ENCODE measurements around the gene DAPP1. TPM values are rescaled to one million over a fixed set of nuclear protein-coding genes. Genes with fewer than 3 reads are reported as not detected.
"Not testable (repeated sequence)": the region's sequence is repeated elsewhere in the genome, so short reads cannot be mapped to it uniquely, and the experiment has no call there.

The DAPP1 gene
- total RNA-seq, 1 experiment from 2014 or later = 7.9 TPM

GRCh38 chr4:99827857-99828256 lies 11.2 kb downstream of the DAPP1 start:
- no peaks in the 10 kb centered on the region for H4K20me1 ChIP-seq (ENCODE audit: insufficient read depth)
- CTCF ChIA-PET = no interaction called here
- H3K9me3 ChIP-seq (ENCODE audit: insufficient read depth, low read depth) = no peaks in the 10 kb centered on the region
- peaks cover 14% of the 10 kb centered on the region; the same call in 1 of the 2 replicates for H3K79me2 ChIP-seq (ENCODE audit: low read depth)
- no TSS peak for BruUV-seq (replicated peaks)
- no peak for DNase-seq
- POLR2A ChIA-PET (ENCODE audit: unreplicated experiment) = interaction anchor here (0.9 kb wide), 1 partner anchor 11 kb away, joined by 7 read pairs; the partner anchor contains the start of gene DAPP1
- H3K27me3 ChIP-seq (ENCODE audit: insufficient read depth, low read depth) = no peaks in the 10 kb centered on the region
- H3K36me3 ChIP-seq (ENCODE audit: low read depth) = no peaks in the 10 kb centered on the region
- 0 out of 2 replicates have a peak overlapping the region, but pooled peaks have one; percentile 4 for H3K4me2 ChIP-seq
- H3K27ac ChIP-seq = peak overlapping the region; percentile 33
- H3K4me1 ChIP-seq (replicated peaks; ENCODE audit: insufficient read depth) = peaks cover 24% of the 10 kb centered on the region
- H2AFZ ChIP-seq = no peak overlapping the region
- TF ChIP-seq EZH2 (IDR thresholded peaks at IDR 0.05; ENCODE audit: low read depth) (no peak), CTCF (conservative IDR thresholded peaks at IDR 0.05) (no peak)
- no peaks in the 10 kb centered on the region for H3K9me2 ChIP-seq (ENCODE audit: insufficient read depth)
- no peak overlapping the region for H3K4me3 ChIP-seq
- intact Hi-C loops (cut with micrococcal nuclease; ENCODE audit: unreplicated experiment) = no loop called here
- H3F3A ChIP-seq (ENCODE audit: insufficient read depth, low read depth) = no peaks in the 10 kb centered on the region

- Histone ChIP-seq H3K4me1 (replicated peaks; ENCODE audit: insufficient read depth) (peaks cover 24% of the 10 kb centered on the region), H3K27ac (peak overlapping the region; percentile 17; the same call in 1 of the 2 replicates)
- POLR2A ChIA-PET (ENCODE audit: unreplicated experiment) = interaction anchor here (0.6 to 0.9 kb wide), 2 partner anchors 12 to 136 kb away, joined by 6 to 7 read pairs; partner anchors contain the start of gene DAPP1
Measured at GRCh38 chr4:99828477-99828876, 11.8 kb downstream of the DAPP1 start.

GRCh38 chr4:99830051-99830450 lies 13.4 kb downstream of the DAPP1 start:
- H3K9me3 ChIP-seq (ENCODE audit: insufficient read depth, low read depth); H3K9me2 ChIP-seq (ENCODE audit: insufficient read depth); POLR2A ChIA-PET (ENCODE audit: unreplicated experiment); BruUV-seq (replicated peaks); H3F3A ChIP-seq (ENCODE audit: insufficient read depth, low read depth); H2AFZ ChIP-seq; H3K4me2 ChIP-seq; H3K36me3 ChIP-seq (ENCODE audit: low read depth); intact Hi-C loops (cut with micrococcal nuclease; ENCODE audit: unreplicated experiment); H3K27ac ChIP-seq; DNase-seq; H3K27me3 ChIP-seq (ENCODE audit: insufficient read depth, low read depth); H3K4me3 ChIP-seq; H4K20me1 ChIP-seq (ENCODE audit: insufficient read depth): not testable (repeated sequence)
- CTCF ChIA-PET = interaction anchor here (0.6 kb wide), 1 partner anchor 101 kb away, joined by 3 read pairs; no protein-coding TSS in a partner anchor
- Histone ChIP-seq H3K79me2 (ENCODE audit: low read depth) (peaks cover 20% of the 10 kb centered on the region; the same call in 1 of the 2 replicates), H3K4me1 (replicated peaks; ENCODE audit: insufficient read depth) (peaks cover 21% of the 10 kb centered on the region)

More at GRCh38 chr4:99828477-99828876, 11.8 kb downstream of the DAPP1 start:
- Histone ChIP-seq H3K9me2 (ENCODE audit: insufficient read depth) (no peaks in the 10 kb centered on the region), H3K9me3 (ENCODE audit: insufficient read depth, low read depth) (no peaks in the 10 kb centered on the region), H3F3A (ENCODE audit: insufficient read depth, low read depth) (no peaks in the 10 kb centered on the region), H2AFZ (no peak overlapping the region), H4K20me1 (ENCODE audit: insufficient read depth) (no peaks in the 10 kb centered on the region), H3K27me3 (ENCODE audit: insufficient read depth, low read depth) (no peaks in the 10 kb centered on the region), H3K4me2 (no peak overlapping the region), H3K36me3 (ENCODE audit: low read depth) (no peaks in the 10 kb centered on the region), H3K4me3 (no peak overlapping the region), H3K79me2 (ENCODE audit: low read depth) (peaks cover 14% of the 10 kb centered on the region; the same call in 1 of the 2 replicates)
- no TSS peak for BruUV-seq (replicated peaks)
- TF ChIP-seq EZH2 (IDR thresholded peaks at IDR 0.05; ENCODE audit: low read depth) (no peak), CTCF (conservative IDR thresholded peaks at IDR 0.05) (no peak)
- CTCF ChIA-PET = no interaction called here
- peak in 1 of 2 experiments; percentile 38 for DNase-seq
- intact Hi-C loops (cut with micrococcal nuclease; ENCODE audit: unreplicated experiment) = no loop called here

- no TSS peak for BruUV-seq (replicated peaks)
- no peak for DNase-seq
- H3K9me3 ChIP-seq (ENCODE audit: insufficient read depth, low read depth) = no peaks in the 10 kb centered on the region
Measured at GRCh38 chr4:99832321-99832720, 15.7 kb downstream of the DAPP1 start.

More at GRCh38 chr4:99832321-99832720, 15.7 kb downstream of the DAPP1 start:
- Histone ChIP-seq H3K9me2 (ENCODE audit: insufficient read depth) (no peaks in the 10 kb centered on the region), H3K4me3 (no peak overlapping the region), H3K36me3 (ENCODE audit: low read depth) (no peaks in the 10 kb centered on the region), H3F3A (ENCODE audit: insufficient read depth, low read depth) (no peaks in the 10 kb centered on the region), H3K27me3 (ENCODE audit: insufficient read depth, low read depth) (no peaks in the 10 kb centered on the region), H3K27ac (no peak overlapping the region), H3K4me2 (no peak overlapping the region), H2AFZ (no peak overlapping the region), H4K20me1 (ENCODE audit: insufficient read depth) (no peaks in the 10 kb centered on the region), H3K79me2 (ENCODE audit: low read depth) (peaks cover 12% of the 10 kb centered on the region; the same call in 1 of the 2 replicates), H3K4me1 (replicated peaks; ENCODE audit: insufficient read depth) (peaks cover 6% of the 10 kb centered on the region; the same call in 1 of the 2 replicates)
- intact Hi-C loops (cut with micrococcal nuclease; ENCODE audit: unreplicated experiment) = no loop called here
- POLR2A ChIA-PET (ENCODE audit: unreplicated experiment) = no interaction called here
- TF ChIP-seq CTCF (conservative IDR thresholded peaks at IDR 0.05) (no peak), EZH2 (IDR thresholded peaks at IDR 0.05; ENCODE audit: low read depth) (no peak)
- CTCF ChIA-PET = no interaction called here

Data from PC-9 (cell line).